Measurements from ENCODE around the gene LCNL1. TPM values are rescaled to one million over a fixed set of nuclear protein-coding genes. Genes with fewer than 3 reads are reported as not detected.

Gene LCNL1
- total and polyA plus RNA-seq, 8 donors = 0.19 to 0.25 TPM; not detected in 6

DNA sequence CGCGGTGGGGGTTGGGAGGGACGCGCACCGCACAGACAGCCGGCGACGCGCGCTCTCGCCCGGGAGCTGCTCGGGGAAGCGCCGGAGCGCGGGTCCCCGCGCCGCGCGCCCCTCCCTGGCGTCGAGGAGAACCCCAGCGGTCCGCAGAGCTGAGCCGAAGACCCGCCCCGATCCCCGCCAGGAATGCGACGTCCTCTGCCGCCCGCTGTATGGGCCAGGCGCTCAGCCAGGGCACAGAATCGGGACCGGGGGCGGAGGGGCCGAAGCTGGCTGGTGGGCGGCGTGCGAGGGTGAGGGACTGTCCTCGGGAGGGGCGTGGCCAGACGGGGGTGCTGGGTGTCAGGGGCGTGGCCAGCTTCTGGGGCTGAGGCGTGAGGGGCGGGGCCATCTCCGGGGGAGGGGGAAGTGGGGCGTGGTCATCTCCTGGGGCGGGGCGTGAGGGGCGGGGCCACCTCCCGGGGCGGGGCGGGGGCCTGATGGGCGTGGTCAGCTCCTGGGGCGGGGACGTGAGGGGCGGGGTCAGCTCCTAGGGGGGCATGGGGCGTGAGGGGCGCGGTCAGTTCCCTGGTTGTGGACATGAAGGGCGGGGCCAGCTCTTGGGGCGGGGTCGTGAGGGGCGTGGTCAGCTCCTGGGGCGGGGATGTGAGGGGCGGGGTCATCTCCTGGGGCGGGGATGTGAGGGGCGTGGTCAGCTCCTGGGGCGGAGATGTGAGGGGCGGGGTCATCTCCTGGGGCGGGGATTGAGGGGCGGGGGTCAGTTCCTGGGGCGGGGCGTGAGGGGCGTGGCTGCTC is 4.5 kb upstream of the LCNL1 start:
- H3K4me1 ChIP-seq = peaks cover 16 to 43% (median 29%) of the 10 kb centered on the region in 4 donors
- WGBS, 5 donors = 1 to 6% (median 2%) methylated on average over 12 to 78 of the region's 78 CpGs
- DNase-seq = peak; percentile 69 to 86
- intact Hi-C loops (cut with DNase I; ENCODE audit: low total_unique reads) = no loop called here
- H3K4me3 ChIP-seq = peak overlapping the region; percentile 49 to 62 (median 51)
- H3K36me3 ChIP-seq = no peaks in the 10 kb centered on the region
- TF ChIP-seq EP300 (IDR thresholded peaks at IDR 0.05) (no peak), POLR2AphosphoS5 (IDR thresholded peaks at IDR 0.05) (no peak), POLR2A (IDR thresholded peaks at IDR 0.05) (no peak)
- TF ChIP-seq, protein P1, sequence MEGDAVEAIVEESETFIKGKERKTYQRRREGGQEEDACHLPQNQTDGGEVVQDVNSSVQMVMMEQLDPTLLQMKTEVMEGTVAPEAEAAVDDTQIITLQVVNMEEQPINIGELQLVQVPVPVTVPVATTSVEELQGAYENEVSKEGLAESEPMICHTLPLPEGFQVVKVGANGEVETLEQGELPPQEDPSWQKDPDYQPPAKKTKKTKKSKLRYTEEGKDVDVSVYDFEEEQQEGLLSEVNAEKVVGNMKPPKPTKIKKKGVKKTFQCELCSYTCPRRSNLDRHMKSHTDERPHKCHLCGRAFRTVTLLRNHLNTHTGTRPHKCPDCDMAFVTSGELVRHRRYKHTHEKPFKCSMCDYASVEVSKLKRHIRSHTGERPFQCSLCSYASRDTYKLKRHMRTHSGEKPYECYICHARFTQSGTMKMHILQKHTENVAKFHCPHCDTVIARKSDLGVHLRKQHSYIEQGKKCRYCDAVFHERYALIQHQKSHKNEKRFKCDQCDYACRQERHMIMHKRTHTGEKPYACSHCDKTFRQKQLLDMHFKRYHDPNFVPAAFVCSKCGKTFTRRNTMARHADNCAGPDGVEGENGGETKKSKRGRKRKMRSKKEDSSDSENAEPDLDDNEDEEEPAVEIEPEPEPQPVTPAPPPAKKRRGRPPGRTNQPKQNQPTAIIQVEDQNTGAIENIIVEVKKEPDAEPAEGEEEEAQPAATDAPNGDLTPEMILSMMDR (IDR thresholded peaks at IDR 0.05) = no peak
- no peaks in the 10 kb centered on the region for H3K9me3 ChIP-seq
- H3K27me3 ChIP-seq = peaks cover 0 to 41% (median 6%) of the 10 kb centered on the region in 3 donors
- H3K27ac ChIP-seq = peak overlapping the region; percentile 15 to 66 (median 38)

GRCh38 chr9:136978865-136979544 is 3.8 kb upstream of the LCNL1 start:
- no peak for TF ChIP-seq EP300 (IDR thresholded peaks at IDR 0.05)
- TF ChIP-seq POLR2AphosphoS5 (IDR thresholded peaks at IDR 0.05) = no peak
- TF ChIP-seq, protein P1 (IDR thresholded peaks at IDR 0.05) = no peak
- no peak for TF ChIP-seq POLR2A (IDR thresholded peaks at IDR 0.05)
- Histone ChIP-seq H3K9me3 (no peaks in the 10 kb centered on the region), H3K27me3 (peaks cover 0 to 48% (median 10%) of the 10 kb centered on the region in 3 donors), H3K27ac (no peak overlapping the region), H3K4me3 (peak overlapping the region in 1 of 4 donors; percentile 6), H3K4me1 (peaks cover 16 to 43% (median 29%) of the 10 kb centered on the region in 4 donors), H3K36me3 (no peaks in the 10 kb centered on the region)
- DNase-seq = no peak
- intact Hi-C loops (cut with DNase I; ENCODE audit: low total_unique reads) = no loop called here
- 30 to 58% (median 55%) methylated on average over 6 to 41 of the region's 41 CpGs for WGBS, 5 donors

DNA sequence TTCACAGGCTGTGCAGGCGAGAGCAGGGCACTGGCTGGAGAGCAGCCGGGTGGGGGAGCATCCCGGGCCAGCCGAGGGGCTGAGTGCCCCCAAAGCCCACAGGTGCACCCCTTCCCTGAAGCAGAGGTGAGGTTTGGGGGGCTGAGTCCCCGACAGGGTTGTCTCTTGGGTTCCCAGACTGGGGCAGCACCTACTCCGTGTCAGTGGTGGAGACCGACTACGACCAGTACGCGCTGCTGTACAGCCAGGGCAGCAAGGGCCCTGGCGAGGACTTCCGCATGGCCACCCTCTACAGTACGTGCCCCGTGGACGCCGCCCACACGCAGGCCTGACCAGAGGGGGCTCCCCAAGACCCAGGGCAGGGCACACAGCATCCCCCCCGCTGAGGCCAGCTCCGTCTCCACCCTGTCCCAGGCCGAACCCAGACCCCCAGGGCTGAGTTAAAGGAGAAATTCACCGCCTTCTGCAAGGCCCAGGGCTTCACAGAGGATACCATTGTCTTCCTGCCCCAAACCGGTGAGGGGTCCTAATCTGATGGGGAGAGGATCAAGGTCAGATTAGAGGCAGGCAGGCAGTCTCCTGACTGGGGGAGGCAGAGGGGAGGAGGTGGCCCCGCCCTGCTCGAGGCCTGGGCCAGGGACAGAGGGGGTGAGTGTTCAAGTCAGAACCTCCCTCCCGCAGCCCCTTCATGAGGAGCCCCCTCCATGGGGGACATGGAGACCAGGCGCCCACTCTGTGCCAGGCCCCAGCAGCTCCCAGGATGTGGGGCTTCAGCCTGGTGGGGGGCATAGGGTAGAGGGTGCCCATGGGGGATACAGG is 2.8 kb upstream of the LCNL1 start:
- Histone ChIP-seq H3K9me3 (no peaks in the 10 kb centered on the region), H3K4me3 (peak overlapping the region in 1 of 4 donors; percentile 6), H3K4me1 (peaks cover 16 to 42% (median 32%) of the 10 kb centered on the region in 4 donors), H3K27me3 (peaks cover 4 to 58% (median 20%) of the 10 kb centered on the region in 3 donors), H3K36me3 (no peaks in the 10 kb centered on the region), H3K27ac (no peak overlapping the region)
- intact Hi-C loops (cut with DNase I; ENCODE audit: low total_unique reads) = no loop called here
- WGBS, 5 donors = 81 to 89% (median 87%) methylated on average over 10 to 26 of the region's 26 CpGs
- no peak for TF ChIP-seq POLR2AphosphoS5 (IDR thresholded peaks at IDR 0.05)
- TF ChIP-seq, protein P1 (IDR thresholded peaks at IDR 0.05) = no peak
- TF ChIP-seq POLR2A (IDR thresholded peaks at IDR 0.05) = no peak
- TF ChIP-seq EP300 (IDR thresholded peaks at IDR 0.05) = no peak
- DNase-seq = no peak
